Skeletal muscle satellite cell (primary cell): ENCODE results near the gene TEX29.

Experiments used
- H3K27me3 ChIP-seq: 2 replicates; pipeline ENCODE4 v1.7.0; 2013; ENCODE audit warnings: low read length; ENCODE audit not compliant: control insufficient read depth, insufficient read depth
- H3K36me3 ChIP-seq: 2 replicates; pipeline ENCODE4 v1.7.0; 2013; ENCODE audit warnings: mild to moderate bottlenecking, control low read depth, low read length; ENCODE audit not compliant: insufficient read depth
- H3K4me1 ChIP-seq: 2 replicates; pipeline ENCODE4 v1.7.0; 2013; ENCODE audit warnings: low read length; ENCODE audit not compliant: control insufficient read depth, insufficient read depth
- H3K4me2 ChIP-seq: 2 replicates; pipeline ENCODE4 v1.7.0; 2013; ENCODE audit warnings: mild to moderate bottlenecking, low read length
- H3K4me3 ChIP-seq: 2 replicates; pipeline ENCODE4 v1.7.0; 2013; ENCODE audit warnings: low read length
- H3K9ac ChIP-seq: 2 replicates; pipeline ENCODE4 v1.7.0; 2013; ENCODE audit warnings: mild to moderate bottlenecking, low read depth, low read length, moderate library complexity
- H3K9me3 ChIP-seq: replicated peaks from 2 replicates; pipeline ENCODE4 v1.7.0; 2013; ENCODE audit warnings: mild to moderate bottlenecking, control low read depth, low read length

Gene TEX29

DNA sequence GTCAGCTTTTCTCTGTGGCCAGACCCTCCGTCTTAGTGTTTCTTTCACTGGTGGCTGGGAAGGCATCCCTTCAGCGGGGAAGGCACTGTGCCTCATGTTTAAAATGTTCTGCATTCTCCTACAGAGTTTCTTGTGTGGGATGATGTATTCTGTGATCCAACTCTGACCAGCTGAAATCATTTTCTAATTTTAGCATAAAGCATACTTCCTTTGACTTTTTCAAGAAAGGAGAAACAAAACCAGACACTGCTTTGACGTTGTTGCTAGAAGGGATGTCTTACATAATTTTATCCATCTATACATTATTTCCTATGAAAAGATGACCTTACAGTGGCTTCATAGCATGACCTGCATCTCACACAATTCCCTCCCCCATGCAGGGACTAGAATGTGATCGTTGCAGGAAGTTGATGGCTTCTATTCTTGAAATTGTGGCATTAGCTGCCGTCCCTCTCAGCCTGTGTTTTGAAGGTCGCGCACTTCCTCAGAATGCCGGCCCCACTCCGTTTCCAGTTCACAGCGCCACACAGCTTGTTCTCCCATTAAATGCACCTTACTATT is 38.6 kb upstream of the TEX29 start:
- peaks cover 68% of the 10 kb centered on the region for H3K36me3 ChIP-seq

GRCh38 chr13:111282425-111282824 is 38.0 kb upstream of the TEX29 start:
- Histone ChIP-seq H3K4me1 (peaks cover 25% of the 10 kb centered on the region), H3K9me3 (no peaks in the 10 kb centered on the region), H3K27me3 (no peaks in the 10 kb centered on the region), H3K4me3 (no peak overlapping the region), H3K4me2 (peak overlapping the region; percentile 20), H3K9ac (peak overlapping the region; percentile 9), H3K36me3 (peaks cover 69% of the 10 kb centered on the region)

More for the DNA sequence above, 38.6 kb upstream of the TEX29 start:
- Histone ChIP-seq H3K4me1 (peaks cover 25% of the 10 kb centered on the region), H3K4me2 (peak overlapping the region; percentile 20), H3K27me3 (no peaks in the 10 kb centered on the region), H3K4me3 (no peak overlapping the region), H3K9ac (peak overlapping the region; percentile 23), H3K9me3 (no peaks in the 10 kb centered on the region)

GRCh38 chr13:111282997-111283396 is 37.4 kb upstream of the TEX29 start:
- Histone ChIP-seq H3K4me1 (peaks cover 25% of the 10 kb centered on the region), H3K36me3 (peaks cover 68% of the 10 kb centered on the region), H3K9me3 (no peaks in the 10 kb centered on the region), H3K4me2 (no peak overlapping the region), H3K27me3 (no peaks in the 10 kb centered on the region), H3K9ac (no peak overlapping the region), H3K4me3 (no peak overlapping the region)

GRCh38 chr13:111283457-111283856 is 37.0 kb upstream of the TEX29 start:
- Histone ChIP-seq H3K36me3 (peaks cover 64% of the 10 kb centered on the region), H3K4me3 (no peak overlapping the region), H3K9me3 (no peaks in the 10 kb centered on the region), H3K27me3 (no peaks in the 10 kb centered on the region), H3K4me2 (no peak overlapping the region), H3K4me1 (peaks cover 25% of the 10 kb centered on the region), H3K9ac (no peak overlapping the region)

DNA sequence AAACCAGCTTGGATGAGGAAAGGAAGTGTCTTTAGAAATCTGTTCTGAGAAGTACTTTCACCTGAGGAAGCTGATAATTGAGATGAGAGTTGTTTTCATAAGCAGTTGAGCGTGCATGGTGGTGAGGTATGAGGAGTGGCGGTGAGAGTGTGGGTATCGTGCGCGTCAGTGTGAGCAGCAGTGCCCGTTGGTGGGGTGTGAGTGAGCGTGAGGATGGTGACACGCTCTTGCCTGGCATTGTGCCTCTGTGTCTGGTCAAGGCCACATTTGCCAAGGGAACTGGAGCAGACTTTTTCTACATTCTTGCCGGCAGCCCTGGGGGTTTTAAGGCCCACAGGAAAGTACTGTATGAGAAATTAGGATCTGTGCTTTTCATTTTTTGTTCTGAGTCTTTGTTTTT is 36.5 kb upstream of the TEX29 start:
- H3K4me2 ChIP-seq: no peak overlapping the region
- H3K4me1 ChIP-seq: peaks cover 25% of the 10 kb centered on the region
- no peaks in the 10 kb centered on the region for H3K9me3 ChIP-seq
- peaks cover 58% of the 10 kb centered on the region for H3K36me3 ChIP-seq
- H3K27me3 ChIP-seq: no peaks in the 10 kb centered on the region
- no peak overlapping the region for H3K9ac ChIP-seq
- H3K4me3 ChIP-seq: no peak overlapping the region

DNA sequence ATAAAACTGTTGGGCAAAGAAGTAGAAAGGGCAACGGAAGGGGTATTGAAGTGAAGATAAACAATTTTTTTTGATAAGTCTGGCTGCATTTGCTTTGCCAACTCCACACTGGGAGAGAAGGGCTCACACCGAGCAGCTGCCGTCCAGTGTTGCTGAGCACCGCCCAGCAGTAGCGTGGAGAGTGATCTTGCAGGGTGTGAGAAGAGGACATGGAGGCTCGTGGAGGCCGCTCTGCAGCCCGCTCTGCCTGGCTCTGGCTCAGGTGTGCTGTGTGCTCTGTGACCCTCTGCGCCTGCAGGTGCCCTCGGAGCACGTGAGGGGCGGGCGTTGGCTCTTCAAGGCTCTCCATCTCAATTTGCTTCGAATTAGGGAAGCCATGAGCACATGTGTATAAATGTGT is 35.9 kb upstream of the TEX29 start:
- H3K4me3 ChIP-seq: no peak overlapping the region
- H3K27me3 ChIP-seq: no peaks in the 10 kb centered on the region
- H3K4me2 ChIP-seq: no peak overlapping the region
- no peak overlapping the region for H3K9ac ChIP-seq
- H3K36me3 ChIP-seq: peaks cover 56% of the 10 kb centered on the region
- H3K9me3 ChIP-seq: no peaks in the 10 kb centered on the region
- H3K4me1 ChIP-seq: peaks cover 25% of the 10 kb centered on the region

DNA sequence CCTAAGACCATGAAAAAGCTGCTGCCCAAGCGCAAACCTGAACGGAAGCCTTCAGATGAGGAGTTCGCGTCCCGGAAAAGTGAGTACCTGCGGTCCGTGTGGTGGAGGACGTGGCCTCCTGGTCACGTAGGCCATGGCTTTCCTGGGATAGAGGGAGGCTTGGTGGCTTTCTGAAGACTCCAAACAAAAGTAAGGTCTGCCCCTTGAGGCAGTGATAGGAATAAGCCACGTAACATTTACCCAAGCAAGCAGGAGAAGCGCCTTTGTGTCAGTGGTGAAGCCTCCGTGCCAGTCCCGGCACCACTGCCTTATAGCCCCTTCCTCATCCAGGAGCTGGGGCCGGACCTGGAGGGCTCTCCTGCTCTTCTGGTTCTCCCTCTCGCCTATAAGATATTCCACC is 34.3 kb upstream of the TEX29 start:
- no peaks in the 10 kb centered on the region for H3K27me3 ChIP-seq
- no peak overlapping the region for H3K4me2 ChIP-seq
- no peak overlapping the region for H3K9ac ChIP-seq
- no peaks in the 10 kb centered on the region for H3K9me3 ChIP-seq
- peaks cover 56% of the 10 kb centered on the region for H3K36me3 ChIP-seq
- no peak overlapping the region for H3K4me3 ChIP-seq
- peaks cover 14% of the 10 kb centered on the region for H3K4me1 ChIP-seq

DNA sequence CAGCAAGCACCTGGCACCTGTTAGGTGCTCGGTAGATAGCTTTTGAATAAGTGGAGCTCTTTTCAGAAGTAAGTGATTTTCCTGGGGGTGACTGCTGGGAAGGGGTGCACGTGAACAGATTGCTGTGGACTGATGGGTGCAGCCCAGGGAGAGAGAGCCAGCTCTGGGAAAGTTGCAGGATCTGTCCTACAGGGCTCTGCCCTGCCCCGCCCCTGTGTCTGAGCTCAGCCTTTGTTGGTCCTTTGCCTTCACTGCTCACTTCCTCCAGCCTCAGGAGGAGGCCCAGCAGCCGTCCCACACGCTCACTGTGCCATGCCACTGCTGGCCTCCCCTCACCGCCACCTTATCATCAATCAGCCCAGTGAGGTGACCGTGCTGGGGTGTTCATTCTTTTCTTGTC is 33.7 kb upstream of the TEX29 start:
- peaks cover 8% of the 10 kb centered on the region for H3K4me1 ChIP-seq
- no peaks in the 10 kb centered on the region for H3K27me3 ChIP-seq
- peaks cover 56% of the 10 kb centered on the region for H3K36me3 ChIP-seq
- no peak overlapping the region for H3K9ac ChIP-seq
- H3K4me3 ChIP-seq: no peak overlapping the region
- no peaks in the 10 kb centered on the region for H3K9me3 ChIP-seq
- H3K4me2 ChIP-seq: no peak overlapping the region

DNA sequence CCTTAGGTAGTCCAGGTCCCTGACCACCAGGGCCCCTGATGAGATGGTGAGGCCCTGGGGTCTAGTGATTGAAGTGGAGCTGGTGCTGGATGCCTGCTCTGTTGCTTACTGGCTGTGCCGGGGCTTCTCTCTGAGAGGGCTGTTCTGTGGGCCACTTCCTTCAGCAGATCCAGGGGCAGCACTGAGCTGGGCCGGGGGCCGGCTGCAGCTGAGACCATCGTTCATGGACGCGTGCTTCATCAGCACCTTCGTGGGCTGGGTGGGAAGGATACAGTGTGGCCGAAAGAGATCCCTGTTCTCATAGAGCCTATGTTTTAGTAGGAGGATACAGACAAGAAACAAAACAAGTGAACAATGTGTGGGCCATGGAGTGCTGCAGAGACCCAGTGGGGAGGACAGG is 33.2 kb upstream of the TEX29 start:
- H3K9me3 ChIP-seq: no peaks in the 10 kb centered on the region
- peaks cover 3% of the 10 kb centered on the region for H3K4me1 ChIP-seq
- H3K4me3 ChIP-seq: no peak overlapping the region
- peaks cover 60% of the 10 kb centered on the region for H3K36me3 ChIP-seq
- no peak overlapping the region for H3K4me2 ChIP-seq
- H3K27me3 ChIP-seq: no peaks in the 10 kb centered on the region
- no peak overlapping the region for H3K9ac ChIP-seq

DNA sequence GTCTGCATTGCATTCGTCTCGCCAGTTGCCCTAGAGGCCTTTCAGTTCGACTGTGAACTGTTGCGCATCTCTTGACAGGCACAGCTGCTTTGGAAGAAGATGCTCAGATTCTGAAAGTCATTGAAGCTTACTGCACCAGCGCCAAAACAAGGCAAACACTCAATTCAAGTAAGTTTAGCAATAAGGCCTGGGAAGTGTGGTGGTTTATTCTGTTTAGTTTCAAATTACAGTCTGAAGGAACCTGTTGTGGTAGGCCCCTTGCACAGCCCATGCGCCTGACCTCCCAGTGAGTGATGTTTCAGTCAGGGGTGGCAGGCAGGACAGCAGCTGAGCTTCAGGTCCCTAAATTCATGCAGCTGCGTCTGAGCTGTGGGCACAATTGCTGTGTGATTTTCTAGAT is 32.2 kb upstream of the TEX29 start:
- H3K9me3 ChIP-seq: no peaks in the 10 kb centered on the region
- H3K27me3 ChIP-seq: no peaks in the 10 kb centered on the region
- no peak overlapping the region for H3K9ac ChIP-seq
- H3K4me3 ChIP-seq: no peak overlapping the region
- H3K4me2 ChIP-seq: no peak overlapping the region
- H3K36me3 ChIP-seq: peaks cover 68% of the 10 kb centered on the region
- H3K4me1 ChIP-seq: no peaks in the 10 kb centered on the region

DNA sequence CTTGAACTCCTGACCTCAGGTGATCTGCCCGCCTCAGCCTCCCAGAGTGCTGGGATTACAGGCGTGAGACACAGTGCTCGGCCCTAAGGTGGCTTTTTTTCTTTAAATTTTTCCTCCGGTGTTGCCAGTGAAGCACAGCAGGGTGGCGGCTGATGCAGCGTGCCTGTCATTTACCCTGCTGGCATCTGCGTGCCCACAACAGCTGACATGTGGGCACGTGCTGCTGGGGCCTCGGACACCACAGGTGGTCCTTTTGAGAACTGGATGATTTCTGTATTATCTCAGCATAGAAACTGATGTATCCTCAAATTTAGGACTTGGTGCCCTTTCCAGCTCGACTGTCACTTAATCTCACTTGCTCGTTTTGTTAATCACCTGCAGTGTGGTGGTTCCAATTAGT is 31.2 kb upstream of the TEX29 start:
- Histone ChIP-seq H3K27me3 (no peaks in the 10 kb centered on the region), H3K4me3 (no peak overlapping the region), H3K9me3 (no peaks in the 10 kb centered on the region), H3K4me1 (no peaks in the 10 kb centered on the region), H3K4me2 (no peak overlapping the region), H3K9ac (no peak overlapping the region), H3K36me3 (peaks cover 68% of the 10 kb centered on the region)

GRCh38 chr13:111291908-111292307 is 28.5 kb upstream of the TEX29 start:
- Histone ChIP-seq H3K9me3 (no peaks in the 10 kb centered on the region), H3K36me3 (peaks cover 56% of the 10 kb centered on the region), H3K4me3 (no peak overlapping the region), H3K27me3 (no peaks in the 10 kb centered on the region), H3K9ac (no peak overlapping the region), H3K4me1 (no peaks in the 10 kb centered on the region), H3K4me2 (no peak overlapping the region)
